ENCODE measurements around the gene CACNA1B.

DNA sequence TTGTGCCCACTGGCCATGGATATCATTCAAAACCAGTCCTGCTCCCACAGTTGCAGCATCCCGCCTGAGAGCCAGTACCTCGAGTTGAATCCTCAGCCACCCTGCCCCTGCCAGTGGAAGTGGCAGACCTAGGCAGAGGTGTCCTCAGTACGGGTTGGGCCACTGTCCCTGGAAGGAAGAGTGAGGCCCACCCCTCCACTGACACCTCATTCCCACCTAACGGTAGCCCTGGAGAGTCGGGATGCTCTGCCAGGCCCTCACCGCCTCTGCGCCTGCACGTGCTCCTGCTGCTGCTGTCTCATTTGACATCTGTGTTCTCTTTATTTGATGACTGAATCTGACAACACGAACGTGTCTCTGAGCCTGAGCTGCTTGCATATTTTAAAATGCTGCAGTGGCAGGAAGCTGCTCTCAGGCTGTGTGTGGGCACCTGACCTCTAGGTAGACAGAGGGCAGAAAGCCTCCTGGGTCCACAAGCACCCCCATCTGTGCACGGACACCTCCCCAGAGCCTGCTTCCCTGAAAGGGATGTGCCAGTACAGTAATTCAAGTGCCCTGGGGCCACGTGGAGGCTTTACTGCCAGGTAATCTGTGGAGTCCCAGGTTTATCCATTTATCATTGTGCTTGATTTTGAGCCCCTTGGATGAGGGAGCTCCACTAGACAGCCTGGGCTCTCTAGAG lies 194.7 kb downstream of the CACNA1B start:
- TF ChIP-seq EZH2 (optimal IDR thresholded peaks at IDR 0.05; ENCODE audit: low read depth, low read length), result no peak
- TF ChIP-seq, protein P1, sequence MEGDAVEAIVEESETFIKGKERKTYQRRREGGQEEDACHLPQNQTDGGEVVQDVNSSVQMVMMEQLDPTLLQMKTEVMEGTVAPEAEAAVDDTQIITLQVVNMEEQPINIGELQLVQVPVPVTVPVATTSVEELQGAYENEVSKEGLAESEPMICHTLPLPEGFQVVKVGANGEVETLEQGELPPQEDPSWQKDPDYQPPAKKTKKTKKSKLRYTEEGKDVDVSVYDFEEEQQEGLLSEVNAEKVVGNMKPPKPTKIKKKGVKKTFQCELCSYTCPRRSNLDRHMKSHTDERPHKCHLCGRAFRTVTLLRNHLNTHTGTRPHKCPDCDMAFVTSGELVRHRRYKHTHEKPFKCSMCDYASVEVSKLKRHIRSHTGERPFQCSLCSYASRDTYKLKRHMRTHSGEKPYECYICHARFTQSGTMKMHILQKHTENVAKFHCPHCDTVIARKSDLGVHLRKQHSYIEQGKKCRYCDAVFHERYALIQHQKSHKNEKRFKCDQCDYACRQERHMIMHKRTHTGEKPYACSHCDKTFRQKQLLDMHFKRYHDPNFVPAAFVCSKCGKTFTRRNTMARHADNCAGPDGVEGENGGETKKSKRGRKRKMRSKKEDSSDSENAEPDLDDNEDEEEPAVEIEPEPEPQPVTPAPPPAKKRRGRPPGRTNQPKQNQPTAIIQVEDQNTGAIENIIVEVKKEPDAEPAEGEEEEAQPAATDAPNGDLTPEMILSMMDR (IDR thresholded peaks at IDR 0.05; ENCODE audit: low read length), result no peak
